Measurements from ENCODE around the gene TPX2. TPM values are rescaled to one million over a fixed set of nuclear protein-coding genes. Genes with fewer than 3 reads are reported as not detected.

The TPX2 gene
- polyA plus RNA-seq, 1 of the 3 experiments (the other 2 are of a cell fraction), result 17.1 TPM

DNA sequence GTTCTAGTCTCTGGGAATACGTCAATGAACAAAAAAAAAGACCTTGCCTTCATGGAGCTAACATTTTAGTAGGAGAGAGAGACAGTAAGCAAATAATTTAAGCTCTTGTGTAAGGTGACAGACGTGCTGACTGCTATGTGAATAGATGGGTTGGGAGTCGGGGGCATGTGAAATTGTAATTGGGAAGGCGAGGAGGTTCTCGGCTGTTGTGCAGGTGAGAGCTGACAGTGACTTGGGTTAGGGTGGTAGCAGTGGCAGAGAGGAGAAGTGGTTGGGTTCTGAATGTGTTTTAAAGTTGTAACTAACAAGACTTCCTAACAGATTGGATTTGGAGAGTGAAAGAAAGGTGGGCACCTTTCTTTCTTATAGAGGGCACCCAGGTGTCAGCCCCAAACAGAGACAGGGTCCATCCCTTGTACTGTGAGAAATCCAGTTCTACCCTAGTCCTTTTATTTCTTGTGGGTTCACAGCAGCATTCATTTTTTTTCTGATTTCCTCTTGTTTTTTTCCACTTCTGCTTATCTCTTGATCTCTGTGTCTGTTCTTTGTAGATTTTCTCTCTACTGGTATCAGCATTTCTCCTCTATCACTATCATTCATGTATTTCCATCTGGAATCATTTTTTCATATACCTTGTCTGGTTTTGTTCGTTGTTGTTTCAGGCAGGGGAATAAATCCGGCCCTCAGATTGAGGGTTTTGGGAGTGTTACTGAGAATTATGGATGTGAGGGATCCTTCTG, 64.6 kb downstream of the TPX2 start:
- H3K36me3 ChIP-seq (replicated peaks in 1 of 2; ENCODE audit: control insufficient read depth in 1 of 2, insufficient read depth in 2 of 2, low read length in 1 of 2), result peaks cover 33 to 45% of the 10 kb centered on the region in 2 experiments
- H3K79me2 ChIP-seq (ENCODE audit: insufficient read depth), result no peaks in the 10 kb centered on the region
- H3K4me1 ChIP-seq (ENCODE audit: control insufficient read depth in 1 of 2, insufficient read depth in 2 of 2, low read depth in 1 of 2, low read length in 1 of 2), result peaks cover 0 to 11% of the 10 kb centered on the region in 2 experiments; a peak in 2 of 4 replicates
- TF ChIP-seq TCF12 (IDR thresholded peaks at IDR 0.05) (peak; percentile 19; the same call in 1 of the 2 replicates), FOXJ3 (CRISPR knock-in tag; IDR thresholded peaks at IDR 0.05) (no peak), RCOR1 (IDR thresholded peaks at IDR 0.05; ENCODE audit: low read length) (peak; percentile 39; the same call in 1 of the 2 replicates), RFX5 (IDR thresholded peaks at IDR 0.05; ENCODE audit: low read length) (no peak), EP300 (IDR thresholded peaks at IDR 0.05; ENCODE audit: borderline replicate concordance in 1 of 2, low read depth in 1 of 2, low read length in 1 of 2) (peak in 1 of 2 experiments; percentile 34; a peak in 1 of 4 replicates), GATA2 (CRISPR knock-in tag; IDR thresholded peaks at IDR 0.05) (peak; percentile 79)
- H3K9ac ChIP-seq, result no peak overlapping the region
- no peak overlapping the region for H3K4me3 ChIP-seq (ENCODE audit: low read depth in 2 of 2, low read length in 1 of 2)
- peak; percentile 46 for DNase-seq
- no peaks in the 10 kb centered on the region for H3K9me3 ChIP-seq
- peak overlapping the region; percentile 16 to 22; a peak in 2 of 4 replicates for H3K27ac ChIP-seq (ENCODE audit: low read depth in 2 of 2, low read length in 1 of 2)
- CTCF ChIA-PET, result interaction anchor here (0.9 to 1.4 kb wide), 2 partner anchors 18 to 36 kb away, joined by 3 read pairs; no protein-coding TSS in a partner anchor
- no peaks in the 10 kb centered on the region for H4K20me1 ChIP-seq (ENCODE audit: insufficient read depth)
- H3F3A ChIP-seq (replicated peaks; ENCODE audit: insufficient read depth), result peaks cover 17% of the 10 kb centered on the region
- no peaks in the 10 kb centered on the region for H3K27me3 ChIP-seq (ENCODE audit: insufficient read depth)
- no peak overlapping the region for H2AFZ ChIP-seq (ENCODE audit: low read depth)
- WGBS (ENCODE audit: low lambda C conversion rate), result 85% methylated on average over 7 of the region's 7 CpGs
- POLR2A ChIA-PET, result no interaction called here
- H3K4me2 ChIP-seq, result no peak overlapping the region
- no peaks in the 10 kb centered on the region for H3K9me2 ChIP-seq

- Histone ChIP-seq H3K36me3 (replicated peaks in 1 of 2; ENCODE audit: control insufficient read depth in 1 of 2, insufficient read depth in 2 of 2, low read length in 1 of 2) (peaks cover 20 to 27% of the 10 kb centered on the region in 2 experiments), H4K20me1 (ENCODE audit: insufficient read depth) (no peaks in the 10 kb centered on the region), H3K27me3 (ENCODE audit: insufficient read depth) (no peaks in the 10 kb centered on the region), H3K9ac (no peak overlapping the region), H3K9me2 (no peaks in the 10 kb centered on the region), H3K9me3 (no peaks in the 10 kb centered on the region), H3K4me3 (ENCODE audit: low read depth in 2 of 2, low read length in 1 of 2) (no peak overlapping the region), H3K4me2 (no peak overlapping the region), H3F3A (replicated peaks; ENCODE audit: insufficient read depth) (peaks cover 20% of the 10 kb centered on the region), H3K4me1 (ENCODE audit: control insufficient read depth in 1 of 2, insufficient read depth in 2 of 2, low read depth in 1 of 2, low read length in 1 of 2) (peaks cover 10 to 12% of the 10 kb centered on the region in 2 experiments; a peak in 3 of 4 replicates), H3K27ac (ENCODE audit: low read depth in 2 of 2, low read length in 1 of 2) (no peak overlapping the region), H3K79me2 (ENCODE audit: insufficient read depth) (no peaks in the 10 kb centered on the region), H2AFZ (ENCODE audit: low read depth) (no peak overlapping the region)
- WGBS (ENCODE audit: low lambda C conversion rate), result 94% methylated on average over 8 of the region's 8 CpGs
- ChIA-PET POLR2A (no interaction called here), CTCF (interaction anchor here (1.0 to 3.6 kb wide), 4 partner anchors 8 to 285 kb away, joined by 3 to 23 read pairs (median 4); no protein-coding TSS in a partner anchor)
- TF ChIP-seq GABPA (IDR thresholded peaks at IDR 0.05; ENCODE audit: low read depth) (no peak), SIN3A (IDR thresholded peaks at IDR 0.05; ENCODE audit: borderline replicate concordance, low read depth, low read length) (no peak), RAD21 (IDR thresholded peaks at IDR 0.05; ENCODE audit: low read length) (no peak), SMC3 (IDR thresholded peaks at IDR 0.05; ENCODE audit: low read depth, low read length) (no peak), JUND (IDR thresholded peaks at IDR 0.05) (no peak), CHD2 (IDR thresholded peaks at IDR 0.05; ENCODE audit: low read length, partially characterized antibody) (no peak), FOSL2 (IDR thresholded peaks at IDR 0.05; ENCODE audit: borderline replicate concordance, low read depth) (no peak), MXI1 (IDR thresholded peaks at IDR 0.05; ENCODE audit: low read depth, low read length) (no peak), FOXJ3 (CRISPR knock-in tag; IDR thresholded peaks at IDR 0.05) (no peak), PBX3 (IDR thresholded peaks at IDR 0.05) (no peak), ELF1 (IDR thresholded peaks at IDR 0.05) (no peak), TEAD4 (IDR thresholded peaks at IDR 0.05; ENCODE audit: borderline replicate concordance, insufficient read depth) (no peak), POLR2AphosphoS5 (IDR thresholded peaks at IDR 0.05; ENCODE audit: low read depth, low read length) (no peak), RXRA (IDR thresholded peaks at IDR 0.05; ENCODE audit: borderline replicate concordance, low read depth) (no peak), NRF1 (IDR thresholded peaks at IDR 0.05; ENCODE audit: low read depth, low read length) (no peak), YY1 (IDR thresholded peaks at IDR 0.05; ENCODE audit: low read depth) (no peak), MEF2A (IDR thresholded peaks at IDR 0.05; ENCODE audit: borderline replicate concordance, low read depth) (no peak), GATA2 (CRISPR knock-in tag; IDR thresholded peaks at IDR 0.05) (no peak), EZH2phosphoT487 (IDR thresholded peaks at IDR 0.05; ENCODE audit: borderline replicate concordance, low read depth) (no peak)
- TF ChIP-seq, protein P1, sequence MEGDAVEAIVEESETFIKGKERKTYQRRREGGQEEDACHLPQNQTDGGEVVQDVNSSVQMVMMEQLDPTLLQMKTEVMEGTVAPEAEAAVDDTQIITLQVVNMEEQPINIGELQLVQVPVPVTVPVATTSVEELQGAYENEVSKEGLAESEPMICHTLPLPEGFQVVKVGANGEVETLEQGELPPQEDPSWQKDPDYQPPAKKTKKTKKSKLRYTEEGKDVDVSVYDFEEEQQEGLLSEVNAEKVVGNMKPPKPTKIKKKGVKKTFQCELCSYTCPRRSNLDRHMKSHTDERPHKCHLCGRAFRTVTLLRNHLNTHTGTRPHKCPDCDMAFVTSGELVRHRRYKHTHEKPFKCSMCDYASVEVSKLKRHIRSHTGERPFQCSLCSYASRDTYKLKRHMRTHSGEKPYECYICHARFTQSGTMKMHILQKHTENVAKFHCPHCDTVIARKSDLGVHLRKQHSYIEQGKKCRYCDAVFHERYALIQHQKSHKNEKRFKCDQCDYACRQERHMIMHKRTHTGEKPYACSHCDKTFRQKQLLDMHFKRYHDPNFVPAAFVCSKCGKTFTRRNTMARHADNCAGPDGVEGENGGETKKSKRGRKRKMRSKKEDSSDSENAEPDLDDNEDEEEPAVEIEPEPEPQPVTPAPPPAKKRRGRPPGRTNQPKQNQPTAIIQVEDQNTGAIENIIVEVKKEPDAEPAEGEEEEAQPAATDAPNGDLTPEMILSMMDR (IDR thresholded peaks at IDR 0.05), result no peak
- no peak for DNase-seq
These were observed 67.7 kb downstream of the TPX2 start for GRCh38 chr20:31806564-31807355.
